MM.1S (cell line): Measurements from ENCODE around the gene CUBN.

ENCODE experiments used
- DNase-seq: peaks from one replicate; pipeline ENCODE4 v3.0.0-alpha.2; 2015
- H2AFZ ChIP-seq: fragments of 300-600 bp; sonication (generic); 2 replicates; pipeline ENCODE4 v1.6.0; 2016; ENCODE audit warnings: antibody characterized with exemption, low read length
- H3F3A ChIP-seq: fragments of 300-600 bp; sonication (generic); 2 replicates; pipeline ENCODE4 v1.6.1; 2016; ENCODE audit warnings: mild to moderate bottlenecking, antibody characterized with exemption, low read length, moderate library complexity, mixed read lengths; ENCODE audit not compliant: insufficient read depth
- H3K27ac ChIP-seq: fragments of 300-600 bp; sonication (generic); 2 replicates; pipeline ENCODE4 v1.5.1; 2016; ENCODE audit warnings: mild to moderate bottlenecking, low read length
- H3K27me3 ChIP-seq: fragments of 300-600 bp; sonication (generic); replicated peaks from 2 replicates; pipeline ENCODE4 v1.6.0; 2016; ENCODE audit warnings: low read length; ENCODE audit not compliant: insufficient read depth
- H3K36me3 ChIP-seq: fragments of 300-600 bp; sonication (generic); replicated peaks from 2 replicates; pipeline ENCODE4 v1.6.1; 2016; ENCODE audit warnings: mild to moderate bottlenecking, low read length, mixed read lengths; ENCODE audit not compliant: insufficient read depth
- H3K4me1 ChIP-seq: fragments of 300-600 bp; sonication (generic); 2 replicates; pipeline ENCODE4 v1.6.1; 2016; ENCODE audit warnings: low read length, mixed read lengths
- H3K4me2 ChIP-seq: fragments of 300-600 bp; sonication (generic); 2 replicates; pipeline ENCODE4 v1.6.0; 2016; ENCODE audit warnings: low read depth, low read length
- H3K4me3 ChIP-seq: fragments of 300-600 bp; sonication (generic); 2 replicates; pipeline ENCODE4 v1.5.1; 2016; ENCODE audit warnings: low read length, mixed read lengths
- H3K79me2 ChIP-seq: fragments of 300-600 bp; sonication (generic); 2 replicates; pipeline ENCODE4 v1.6.1; 2016; ENCODE audit warnings: mixed run types, low read length, mixed read lengths
- H3K9ac ChIP-seq: fragments of 300-600 bp; sonication (generic); 2 replicates; pipeline ENCODE4 v1.6.1; 2016; ENCODE audit warnings: low read length, mixed read lengths
- H3K9me2 ChIP-seq: fragments of 300-600 bp; sonication (generic); replicated peaks from 2 replicates; pipeline ENCODE4 v1.6.1; 2016; ENCODE audit warnings: mild to moderate bottlenecking, low read length, mixed read lengths; ENCODE audit not compliant: insufficient read depth
- H3K9me3 ChIP-seq: fragments of 300-600 bp; sonication (generic); replicated peaks from 2 replicates; pipeline ENCODE4 v1.6.1; 2016; ENCODE audit warnings: mild to moderate bottlenecking, low read length, mixed read lengths; ENCODE audit not compliant: insufficient read depth
- H4K20me1 ChIP-seq: fragments of 300-600 bp; sonication (generic); 2 replicates; pipeline ENCODE4 v1.6.1; 2016; ENCODE audit warnings: mild to moderate bottlenecking, low read length, moderate library complexity, mixed read lengths; ENCODE audit not compliant: insufficient read depth
- EZH2 ChIP-seq: fragments of 300-600 bp; sonication (generic); optimal IDR thresholded peaks from 2 replicates; pipeline ENCODE3; 2017; ENCODE audit warnings: low read depth, mild to moderate bottlenecking, antibody characterized with exemption, low read length, mixed read lengths
- EZH2phosphoT487 ChIP-seq: fragments of 300-600 bp; sonication (generic); IDR thresholded peaks from 2 replicates; pipeline ENCODE4 v1.6.1; 2018; ENCODE audit warnings: antibody characterized with exemption, low read length
- TF ChIP-seq, protein P1 (sequence below): fragments of 300-600 bp; sonication (generic); IDR thresholded peaks from 2 replicates; pipeline ENCODE4 v1.5.1; 2016; ENCODE audit warnings: antibody characterized with exemption, low read length, mixed read lengths

Gene CUBN

GRCh38 chr10:16811765-16812164, 317.8 kb downstream of the CUBN start:
- no peaks in the 10 kb centered on the region for H3K9me2 ChIP-seq
- no peak for DNase-seq
- H3K4me2 ChIP-seq: no peak overlapping the region
- peaks cover 10% of the 10 kb centered on the region for H3K4me1 ChIP-seq
- no peaks in the 10 kb centered on the region for H3K9me3 ChIP-seq
- TF ChIP-seq EZH2phosphoT487: no peak
- TF ChIP-seq, protein P1, sequence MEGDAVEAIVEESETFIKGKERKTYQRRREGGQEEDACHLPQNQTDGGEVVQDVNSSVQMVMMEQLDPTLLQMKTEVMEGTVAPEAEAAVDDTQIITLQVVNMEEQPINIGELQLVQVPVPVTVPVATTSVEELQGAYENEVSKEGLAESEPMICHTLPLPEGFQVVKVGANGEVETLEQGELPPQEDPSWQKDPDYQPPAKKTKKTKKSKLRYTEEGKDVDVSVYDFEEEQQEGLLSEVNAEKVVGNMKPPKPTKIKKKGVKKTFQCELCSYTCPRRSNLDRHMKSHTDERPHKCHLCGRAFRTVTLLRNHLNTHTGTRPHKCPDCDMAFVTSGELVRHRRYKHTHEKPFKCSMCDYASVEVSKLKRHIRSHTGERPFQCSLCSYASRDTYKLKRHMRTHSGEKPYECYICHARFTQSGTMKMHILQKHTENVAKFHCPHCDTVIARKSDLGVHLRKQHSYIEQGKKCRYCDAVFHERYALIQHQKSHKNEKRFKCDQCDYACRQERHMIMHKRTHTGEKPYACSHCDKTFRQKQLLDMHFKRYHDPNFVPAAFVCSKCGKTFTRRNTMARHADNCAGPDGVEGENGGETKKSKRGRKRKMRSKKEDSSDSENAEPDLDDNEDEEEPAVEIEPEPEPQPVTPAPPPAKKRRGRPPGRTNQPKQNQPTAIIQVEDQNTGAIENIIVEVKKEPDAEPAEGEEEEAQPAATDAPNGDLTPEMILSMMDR: no peak
- no peaks in the 10 kb centered on the region for H3K27me3 ChIP-seq
- no peak overlapping the region for H2AFZ ChIP-seq
- H3K9ac ChIP-seq: no peak overlapping the region
- no peaks in the 10 kb centered on the region for H3K36me3 ChIP-seq
- no peaks in the 10 kb centered on the region for H3F3A ChIP-seq
- H3K79me2 ChIP-seq: peaks cover 35% of the 10 kb centered on the region
- H3K27ac ChIP-seq: no peak overlapping the region
- H4K20me1 ChIP-seq: no peaks in the 10 kb centered on the region
- no peak overlapping the region for H3K4me3 ChIP-seq

DNA sequence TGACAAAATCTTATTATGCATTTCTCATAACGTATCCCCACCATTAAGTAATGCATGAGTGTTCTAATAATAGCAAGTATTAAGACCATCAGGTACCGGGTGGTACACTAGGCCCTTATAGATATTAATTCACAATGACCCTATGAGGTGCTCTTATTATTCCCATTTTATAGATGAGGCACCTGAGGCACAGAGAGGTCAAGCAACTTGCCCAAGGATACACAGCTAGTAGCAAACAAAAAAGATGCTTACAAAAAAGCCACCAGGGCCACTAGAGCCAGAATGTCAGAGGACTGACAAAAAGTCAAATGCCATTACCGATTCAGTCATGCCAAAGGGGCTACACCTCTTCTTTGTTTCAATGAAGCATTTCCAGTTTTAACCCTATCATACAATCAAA, 318.3 kb downstream of the CUBN start:
- Histone ChIP-seq H3K27ac (no peak overlapping the region), H4K20me1 (no peaks in the 10 kb centered on the region), H3K27me3 (no peaks in the 10 kb centered on the region), H2AFZ (no peak overlapping the region), H3K9ac (no peak overlapping the region), H3K9me3 (no peaks in the 10 kb centered on the region), H3F3A (no peaks in the 10 kb centered on the region), H3K36me3 (no peaks in the 10 kb centered on the region), H3K4me3 (no peak overlapping the region), H3K9me2 (no peaks in the 10 kb centered on the region), H3K79me2 (peaks cover 31% of the 10 kb centered on the region), H3K4me1 (peaks cover 6% of the 10 kb centered on the region), H3K4me2 (no peak overlapping the region)
- no peak for DNase-seq
- TF ChIP-seq EZH2phosphoT487 (no peak), EZH2 (no peak)
- TF ChIP-seq, protein P1: no peak

GRCh38 chr10:16809074-16809718, 320.4 kb downstream of the CUBN start:
- Histone ChIP-seq H3K27ac (no peak overlapping the region), H3K4me1 (no peaks in the 10 kb centered on the region), H3K4me3 (no peak overlapping the region), H4K20me1 (no peaks in the 10 kb centered on the region), H3K9me2 (no peaks in the 10 kb centered on the region), H3K9ac (no peak overlapping the region), H3K4me2 (no peak overlapping the region), H3K79me2 (peaks cover 15% of the 10 kb centered on the region), H3K27me3 (no peaks in the 10 kb centered on the region), H2AFZ (no peak overlapping the region), H3F3A (no peaks in the 10 kb centered on the region), H3K36me3 (no peaks in the 10 kb centered on the region; the same call in 1 of the 2 replicates), H3K9me3 (no peaks in the 10 kb centered on the region)
- peak; percentile 37 for DNase-seq
- TF ChIP-seq, protein P1: peak; percentile 57
- TF ChIP-seq EZH2: no peak
- TF ChIP-seq EZH2phosphoT487: no peak
